Activated CD8-positive, alpha-beta memory T cell treated with anti-CD3 and anti-CD28 coated beads for 48 hours (primary cell): ENCODE results near the gene DSCAM.
"Not testable (repeated sequence)": the region's sequence is repeated elsewhere in the genome, so short reads cannot be mapped to it uniquely, and the experiment has no call there.

Source experiments
- DNase-seq, 3 experiments: peaks; one replicate each; pipeline ENCODE4 v3.0.0-alpha.2; 2020; ENCODE audit warnings: low read depth in 2 of 3, low spot score in 2 of 3

The DSCAM gene

DNA sequence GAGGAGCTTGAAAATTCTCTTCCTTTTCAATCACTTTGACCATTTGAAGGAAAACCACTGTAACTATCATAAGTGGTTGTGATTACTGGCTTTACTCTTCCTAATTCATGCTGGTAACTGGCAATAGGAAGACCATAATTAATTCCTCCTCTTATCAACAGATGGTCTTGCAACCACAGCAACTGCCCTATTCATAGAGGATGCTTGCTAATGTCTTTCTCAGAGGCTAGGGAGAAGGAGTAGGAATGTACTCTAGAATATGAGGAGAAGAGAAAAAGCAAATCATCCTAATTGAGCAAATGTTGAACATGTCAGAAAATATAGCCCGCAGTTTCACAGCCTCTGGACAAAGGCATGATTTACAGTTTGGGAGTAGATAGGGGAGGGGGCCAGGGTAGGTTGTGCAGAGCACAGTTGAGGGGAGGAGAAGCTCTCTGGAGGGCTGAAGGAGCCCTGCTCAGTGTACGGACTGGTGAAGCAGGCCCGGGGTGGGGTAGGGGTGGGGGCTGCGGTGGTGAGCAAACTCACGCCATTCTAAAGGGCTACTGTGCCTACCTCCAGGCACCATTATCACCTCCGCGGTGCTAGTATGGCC, 786.8 kb downstream of the DSCAM start:
- DNase-seq = no peak

- no peak for DNase-seq
These were observed 789.6 kb downstream of the DSCAM start for GRCh38 chr21:40057331-40057730.

GRCh38 chr21:40056031-40056430, 790.9 kb downstream of the DSCAM start:
- DNase-seq = no peak

DNA sequence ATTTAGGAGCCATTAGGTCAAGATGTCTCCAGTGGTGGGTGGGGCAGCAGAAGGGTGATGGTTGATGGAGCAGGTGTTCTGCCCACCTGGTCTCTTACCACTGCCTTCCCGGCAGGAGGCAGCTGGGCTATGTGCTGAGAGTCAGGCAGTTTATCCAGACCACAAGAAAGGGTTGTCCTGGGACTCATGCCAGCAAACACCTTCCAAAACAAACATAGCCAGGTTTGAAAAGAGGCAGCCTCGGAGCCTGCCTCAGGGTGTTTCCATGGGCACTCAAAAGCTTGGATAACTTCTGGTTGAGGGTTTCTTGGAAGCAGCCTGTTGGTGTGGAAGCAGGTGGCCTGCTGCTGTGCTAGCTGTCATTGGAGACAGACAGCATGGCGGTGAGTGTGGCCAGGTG, 792.6 kb downstream of the DSCAM start:
- DNase-seq = no peak

DNA sequence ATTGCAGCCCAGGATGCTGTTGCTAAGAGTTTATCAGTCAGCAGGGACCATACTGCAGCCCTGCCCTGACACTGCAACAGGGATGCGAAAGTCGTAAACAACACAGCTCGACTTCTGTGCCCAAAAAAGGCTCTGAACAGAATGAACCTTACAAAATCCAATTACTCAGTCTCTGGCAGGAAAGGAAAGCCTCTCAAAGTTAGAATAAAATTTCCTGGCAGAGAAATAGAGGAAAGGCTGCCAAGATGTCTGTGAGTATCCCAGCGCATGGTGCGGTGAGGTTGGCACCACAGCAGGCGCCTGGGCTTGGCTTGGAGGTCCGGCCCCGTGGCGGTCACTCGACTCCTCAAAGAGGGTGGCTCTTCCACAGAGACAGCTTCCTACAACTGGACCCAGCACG, 794.0 kb downstream of the DSCAM start:
- DNase-seq = no peak

DNA sequence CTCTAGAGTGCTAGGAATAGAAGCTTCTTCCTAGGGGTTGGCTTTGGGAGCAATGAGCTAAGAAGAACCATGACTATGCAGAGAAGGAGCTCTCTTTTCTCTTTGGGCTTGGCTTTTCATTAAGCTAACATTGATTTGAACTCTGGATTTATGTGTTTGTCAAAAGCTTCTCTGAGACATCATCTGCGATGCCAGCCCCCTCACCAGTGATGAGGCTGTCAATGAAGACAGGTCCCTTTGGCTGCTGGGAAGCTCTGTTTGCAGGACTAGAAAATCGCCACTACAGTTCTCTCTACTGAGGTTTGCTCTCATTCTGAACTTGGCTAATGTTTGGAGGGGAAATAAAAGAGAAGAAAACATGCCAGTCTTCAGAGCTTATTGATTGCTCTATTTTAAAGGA, 794.7 kb downstream of the DSCAM start:
- DNase-seq = no peak

GRCh38 chr21:40051801-40052200, 795.2 kb downstream of the DSCAM start:
- no peak for DNase-seq

GRCh38 chr21:40049931-40050290, 797.0 kb downstream of the DSCAM start:
- DNase-seq = no peak

DNA sequence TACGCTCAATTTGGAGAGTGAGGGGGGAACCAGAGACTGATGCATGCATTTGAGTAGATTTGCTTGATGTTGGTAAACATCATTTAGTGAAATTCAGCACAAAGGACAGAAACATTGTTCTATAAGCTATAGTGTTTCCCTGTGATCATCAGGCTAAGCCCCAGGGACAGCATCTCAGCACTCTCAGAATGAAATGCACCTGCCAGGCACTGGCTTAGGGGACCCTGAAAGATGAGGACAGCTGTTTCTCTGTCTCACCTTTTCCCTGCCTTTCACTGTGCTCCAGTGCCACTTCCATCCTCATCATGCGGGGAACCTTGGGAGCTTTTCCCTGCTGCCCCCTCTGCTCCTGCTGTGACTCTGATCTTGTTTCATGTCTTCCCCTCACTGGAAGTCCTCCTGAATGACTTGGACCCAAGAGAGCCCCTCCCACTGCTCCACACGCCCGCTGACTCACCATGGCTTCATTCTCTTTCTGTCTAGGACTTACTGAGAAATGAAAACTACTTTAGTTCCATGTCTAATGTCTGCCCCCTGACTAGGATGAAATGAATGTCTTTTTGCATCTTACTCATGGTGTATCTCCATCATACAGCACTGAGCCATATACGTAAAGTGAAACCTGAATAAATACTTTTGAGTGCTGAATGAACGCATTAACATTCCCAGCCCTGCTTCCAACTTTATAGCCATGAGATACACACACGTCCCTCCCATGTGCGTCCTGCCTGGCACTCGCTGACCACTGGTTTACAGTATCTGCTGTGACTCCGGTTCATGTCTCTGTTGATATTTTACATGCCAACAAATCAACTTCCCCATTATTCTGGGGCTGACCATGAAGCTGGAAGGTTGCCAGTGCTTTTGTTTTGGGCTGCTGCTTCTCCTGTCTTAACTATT, 797.7 kb downstream of the DSCAM start:
- no peak for DNase-seq

GRCh38 chr21:40047993-40048730, 798.8 kb downstream of the DSCAM start:
- no peak for DNase-seq

GRCh38 chr21:40047211-40047610, 799.7 kb downstream of the DSCAM start:
- DNase-seq = no peak

DNA sequence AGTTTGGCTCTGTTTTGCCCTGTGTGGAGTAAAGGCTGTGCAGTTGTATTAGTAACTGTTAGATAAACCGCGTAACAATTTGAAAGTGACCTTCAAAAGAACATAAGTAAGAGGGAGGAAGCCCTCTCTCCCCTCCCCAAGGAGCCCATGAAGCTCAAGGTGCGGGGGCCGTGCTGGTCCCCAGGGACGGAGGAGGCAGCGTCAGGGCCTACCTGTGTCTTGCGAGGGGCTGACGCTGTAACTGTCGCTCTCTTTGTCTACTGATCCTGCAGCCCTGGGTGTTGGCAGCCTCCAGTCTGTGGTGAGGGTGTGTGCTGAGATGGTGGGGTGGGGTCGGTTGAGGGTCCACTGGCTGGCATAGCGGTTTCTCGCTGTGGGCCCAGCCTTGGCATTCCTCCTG, 803.1 kb downstream of the DSCAM start:
- no peak for DNase-seq

GRCh38 chr21:40043423-40043822, 803.5 kb downstream of the DSCAM start:
- DNase-seq = no peak

DNA sequence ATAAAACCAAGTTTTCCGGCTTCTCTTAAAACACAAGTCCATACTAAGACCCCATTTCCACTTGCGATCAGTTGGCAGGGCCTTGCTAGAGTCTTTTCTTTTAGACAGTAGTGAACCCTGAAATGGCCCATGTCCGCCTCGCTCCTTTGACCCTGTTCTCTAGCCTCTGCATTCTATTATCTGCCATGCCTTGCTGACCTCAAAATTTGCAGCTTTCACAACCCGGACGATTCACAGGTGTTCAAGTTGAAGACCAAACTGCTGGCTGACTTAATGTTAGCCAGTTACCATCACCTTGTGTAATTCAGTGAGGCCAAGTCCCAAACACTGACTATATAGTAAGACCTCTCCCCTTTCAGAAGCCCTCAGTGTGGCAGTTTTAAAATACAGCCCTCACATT, 805.5 kb downstream of the DSCAM start:
- no peak for DNase-seq

DNA sequence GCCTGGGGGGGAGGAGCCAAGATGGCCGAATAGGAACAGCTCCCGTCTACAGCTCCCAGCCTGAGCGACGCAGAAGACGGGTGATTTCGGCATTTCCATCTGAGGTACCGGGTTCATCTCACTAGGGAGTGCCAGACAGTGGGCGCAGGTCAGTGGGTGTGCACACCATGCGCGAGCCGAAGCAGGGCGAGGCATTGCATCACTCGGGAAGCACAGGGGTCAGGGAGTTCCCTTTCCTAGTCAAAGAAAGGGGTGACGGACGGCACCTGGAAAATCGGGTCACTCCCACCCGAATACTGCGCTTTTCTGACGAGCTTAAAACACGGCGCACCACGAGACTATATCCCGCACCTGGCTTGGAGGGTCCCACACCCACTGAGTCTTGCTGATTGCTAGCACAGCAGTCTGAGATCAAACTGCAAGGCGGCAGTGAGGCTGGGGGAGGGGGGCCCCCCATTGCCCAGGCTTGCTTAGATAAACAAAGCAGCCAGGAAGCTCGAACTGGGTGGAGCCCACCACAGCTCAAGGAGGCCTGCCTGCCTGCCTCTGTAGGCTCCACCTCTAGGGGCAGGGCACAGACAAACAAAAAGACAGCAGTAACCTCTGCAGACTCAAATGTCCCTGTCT, 813.7 kb downstream of the DSCAM start:
- DNase-seq = not testable (repeated sequence)

DNA sequence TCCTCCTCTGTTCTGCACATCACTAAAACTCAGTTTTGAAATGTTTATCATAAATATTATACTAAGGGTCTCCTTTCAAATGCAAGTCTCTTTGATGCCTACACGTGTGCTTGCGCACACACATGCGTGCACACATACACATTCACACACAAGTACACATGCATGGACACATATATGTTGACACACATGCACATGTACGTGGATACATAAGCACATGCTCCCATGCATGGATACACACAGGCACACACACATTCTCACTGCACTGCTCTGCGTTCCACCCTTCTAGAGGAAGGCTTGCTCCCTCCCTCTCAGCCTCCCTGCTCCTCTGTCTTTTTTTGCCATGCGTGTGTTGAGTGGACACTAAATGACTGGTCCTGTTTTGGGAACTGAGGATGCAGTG, 817.1 kb downstream of the DSCAM start:
- DNase-seq = no peak

- DNase-seq = not testable (repeated sequence)
These were observed 818.6 kb downstream of the DSCAM start for GRCh38 chr21:40028393-40028792.

- no peak for DNase-seq
These were observed 825.2 kb downstream of the DSCAM start for GRCh38 chr21:40021558-40022351.

- DNase-seq = no peak
These were observed 826.3 kb downstream of the DSCAM start for GRCh38 chr21:40020651-40021050.

DNA sequence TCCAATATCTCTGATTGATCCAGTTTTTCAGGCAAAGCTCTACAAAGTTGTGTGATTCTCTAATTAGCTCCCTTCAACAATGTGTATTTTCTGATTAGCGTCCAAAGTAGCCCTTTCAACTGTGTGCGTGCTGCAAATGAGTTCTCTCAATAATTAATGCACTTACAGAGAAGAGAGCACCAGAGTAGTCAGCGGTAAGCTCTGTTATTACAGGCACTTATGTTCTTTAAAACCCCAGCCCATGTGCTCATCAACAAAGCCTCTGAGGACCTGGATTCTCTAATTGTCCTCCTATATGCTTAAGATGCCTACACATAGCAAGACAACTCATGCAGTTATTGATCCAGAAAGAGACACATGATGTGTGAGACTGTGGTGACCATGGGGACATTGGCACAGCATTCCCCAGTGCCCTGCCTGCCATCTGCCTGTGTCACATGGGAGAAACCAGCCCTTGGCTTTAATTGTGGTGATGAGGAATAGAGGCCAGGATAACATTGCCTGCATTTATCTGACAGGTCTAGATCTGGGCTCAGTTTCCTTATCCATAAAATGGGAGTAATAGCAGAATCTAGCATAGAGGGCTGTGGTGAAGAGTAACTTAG, 828.0 kb downstream of the DSCAM start:
- no peak for DNase-seq
